Caco-2 (cell line): ENCODE results near the gene KREMEN1. TPM values are rescaled to one million over a fixed set of nuclear protein-coding genes. Genes with fewer than 3 reads are reported as not detected.

Experiments used
- BruUV-seq: library from RNA; stranded (reverse); fragments of 400-500 nt; replicated peaks from 2 replicates; lab custom pipeline; 2021; lab: Mats Ljungman, UMichigan
- CTCF ChIA-PET: fragments of 300-600 bp; sonication (Branson Sonifier 250); formaldehyde crosslinking; loops from one replicate; lab custom pipeline; 2022; ENCODE audit warnings: antibody characterized with exemption; lab: Charles Lee
- POLR2A ChIA-PET: fragments of 300-600 bp; sonication (Branson Sonifier 250); formaldehyde crosslinking; loops from one replicate; lab custom pipeline; 2022; ENCODE audit warnings: antibody characterized with exemption; lab: Charles Lee
- DNase-seq, 2 experiments: peaks; one replicate each; pipeline versions ENCODE4 v3.0.0 to v3.0.0-alpha.2; 2020 to 2022
- H3K27me3 ChIP-seq: replicated peaks from 2 replicates; pipeline ENCODE4 v1.6.0; 2011; ENCODE audit warnings: low read length; ENCODE audit not compliant: control insufficient read depth, insufficient read depth
- H3K36me3 ChIP-seq: 2 replicates; pipeline ENCODE4 v1.5.1; 2011; ENCODE audit warnings: low read length; ENCODE audit not compliant: control insufficient read depth, insufficient read depth
- H3K4me1 ChIP-seq: fragments of 250-450 bp; sonication (Bioruptor Pico); 2 replicates; pipeline ENCODE4 v1.5.1; 2020; ENCODE audit warnings: mild to moderate bottlenecking
- H3K4me3 ChIP-seq: 2 replicates; pipeline ENCODE4 v1.5.1; 2011; ENCODE audit warnings: low read depth, mild to moderate bottlenecking, control low read depth, low read length
- H3K9me3 ChIP-seq: fragments of 250-450 bp; sonication (Bioruptor Pico); 2 replicates; pipeline ENCODE4 v1.5.1; 2020; ENCODE audit warnings: mild to moderate bottlenecking, moderate library complexity
- H3K27ac Mint-ChIP-seq: one replicate; pipeline ENCODE4 v1.8.0; 2022; ENCODE audit warnings: mixed read lengths; ENCODE audit not compliant: unreplicated experiment
- H3K27me3 Mint-ChIP-seq: one replicate; pipeline ENCODE4 v1.8.0; 2022; ENCODE audit warnings: mixed read lengths; ENCODE audit not compliant: insufficient read depth, unreplicated experiment
- H3K36me3 Mint-ChIP-seq: one replicate; pipeline ENCODE4 v1.8.0; 2022; ENCODE audit warnings: mild to moderate bottlenecking, mixed read lengths; ENCODE audit not compliant: insufficient read depth, unreplicated experiment
- H3K4me1 Mint-ChIP-seq: one replicate; pipeline ENCODE4 v1.8.0; 2022; ENCODE audit warnings: low read depth, mixed read lengths; ENCODE audit not compliant: unreplicated experiment
- H3K4me3 Mint-ChIP-seq: one replicate; pipeline ENCODE4 v1.8.0; 2022; ENCODE audit warnings: mild to moderate bottlenecking, moderate library complexity, mixed read lengths; ENCODE audit not compliant: unreplicated experiment
- H3K9me3 Mint-ChIP-seq: one replicate; pipeline ENCODE4 v1.8.0; 2022; ENCODE audit warnings: mixed read lengths; ENCODE audit not compliant: unreplicated experiment
- CTCF ChIP-seq, 2 experiments: fragments of 200-600 bp in 1 of 2; IDR thresholded peaks; 1 replicate in 1 of 2; 2 replicates in 1 of 2; pipeline versions ENCODE4 v1.5.1 to v1.8.0; 2011 to 2022; ENCODE audit warnings: antibody characterized with exemption in 1 of 2, control low read depth in 1 of 2, inconsistent platforms in 1 of 2, low read depth in 1 of 2, low read length in 1 of 2, mild to moderate bottlenecking in 1 of 2, moderate library complexity in 1 of 2; ENCODE audit not compliant: insufficient read depth in 1 of 2, severe bottlenecking in 1 of 2, unreplicated experiment in 1 of 2
- intact Hi-C: fragments of 100-400 bp; cut with micrococcal nuclease; formaldehyde crosslinking; loops from one replicate; pipeline ENCODE4 v1.10.0; 2022; ENCODE audit not compliant: unreplicated experiment
- total RNA-seq: library from RNA; stranded (reverse); gene quantifications from 2 replicates; pipeline ENCODE4 v1.2.3, GENCODE V29; 2022

The KREMEN1 gene
- total RNA-seq, 1 experiment from 2014 or later, result 29.7 TPM

- no peak for TF ChIP-seq CTCF (IDR thresholded peaks at IDR 0.05; ENCODE audit: insufficient read depth in 1 of 2, low read depth in 1 of 2, low read length in 1 of 2, severe bottlenecking in 1 of 2, unreplicated experiment in 1 of 2)
- no TSS peak for BruUV-seq
- Histone ChIP-seq H3K9me3 (no peaks in the 10 kb centered on the region), H3K4me1 (no peaks in the 10 kb centered on the region; the same call in 1 of the 2 replicates), H3K27me3 (no peaks in the 10 kb centered on the region), H3K4me3 (no peak overlapping the region), H3K36me3 (no peaks in the 10 kb centered on the region; the same call in none of the 2 replicates)
- Mint-ChIP-seq H3K27me3 (no peaks in the 10 kb centered on the region), H3K27ac (no peak overlapping the region), H3K4me3 (no peak overlapping the region), H3K36me3 (peaks cover 26% of the 10 kb centered on the region), H3K4me1 (peaks cover 7% of the 10 kb centered on the region), H3K9me3 (peaks cover 12% of the 10 kb centered on the region)
- POLR2A ChIA-PET, result no interaction called here
- DNase-seq, result no peak
- intact Hi-C loops, result no loop called here
- CTCF ChIA-PET, result interaction anchor here (0.6 kb wide), 1 partner anchor 31 kb away, joined by 4 read pairs; no protein-coding TSS in a partner anchor
These were observed 61.6 kb downstream of the KREMEN1 start for GRCh38 chr22:29134448-29134847.

GRCh38 chr22:29136782-29137700, 64.2 kb downstream of the KREMEN1 start:
- Mint-ChIP-seq H3K4me3 (no peak overlapping the region), H3K4me1 (peaks cover 7% of the 10 kb centered on the region), H3K36me3 (peaks cover 29% of the 10 kb centered on the region), H3K27ac (no peak overlapping the region), H3K9me3 (peaks cover 12% of the 10 kb centered on the region), H3K27me3 (no peaks in the 10 kb centered on the region)
- TF ChIP-seq CTCF (IDR thresholded peaks at IDR 0.05; ENCODE audit: insufficient read depth in 1 of 2, low read depth in 1 of 2, low read length in 1 of 2, severe bottlenecking in 1 of 2, unreplicated experiment in 1 of 2), result no peak
- H3K27me3 ChIP-seq, result no peaks in the 10 kb centered on the region
- H3K4me3 ChIP-seq, result no peak overlapping the region
- no peaks in the 10 kb centered on the region for H3K9me3 ChIP-seq
- ChIA-PET CTCF (no interaction called here), POLR2A (no interaction called here)
- H3K4me1 ChIP-seq, result peaks cover 8% of the 10 kb centered on the region
- DNase-seq, result no peak
- peaks cover 2% of the 10 kb centered on the region for H3K36me3 ChIP-seq
- BruUV-seq, result no TSS peak
- intact Hi-C loops, result no loop called here

- DNase-seq, result no peak
- Mint-ChIP-seq H3K36me3 (peaks cover 22% of the 10 kb centered on the region), H3K4me1 (peaks cover 7% of the 10 kb centered on the region), H3K27me3 (no peaks in the 10 kb centered on the region), H3K4me3 (no peak overlapping the region), H3K27ac (no peak overlapping the region), H3K9me3 (peaks cover 6% of the 10 kb centered on the region)
- Histone ChIP-seq H3K9me3 (no peaks in the 10 kb centered on the region), H3K4me3 (no peak overlapping the region), H3K36me3 (peaks cover 2% of the 10 kb centered on the region), H3K27me3 (no peaks in the 10 kb centered on the region), H3K4me1 (peaks cover 8% of the 10 kb centered on the region)
- BruUV-seq, result no TSS peak
- ChIA-PET CTCF (no interaction called here), POLR2A (no interaction called here)
- TF ChIP-seq CTCF (IDR thresholded peaks at IDR 0.05; ENCODE audit: insufficient read depth in 1 of 2, low read depth in 1 of 2, low read length in 1 of 2, severe bottlenecking in 1 of 2, unreplicated experiment in 1 of 2), result no peak
- intact Hi-C loops, result no loop called here
These were observed 65.9 kb downstream of the KREMEN1 start for GRCh38 chr22:29138556-29139305.
